ENCODE measurements around the gene OXA1L.

DNA sequence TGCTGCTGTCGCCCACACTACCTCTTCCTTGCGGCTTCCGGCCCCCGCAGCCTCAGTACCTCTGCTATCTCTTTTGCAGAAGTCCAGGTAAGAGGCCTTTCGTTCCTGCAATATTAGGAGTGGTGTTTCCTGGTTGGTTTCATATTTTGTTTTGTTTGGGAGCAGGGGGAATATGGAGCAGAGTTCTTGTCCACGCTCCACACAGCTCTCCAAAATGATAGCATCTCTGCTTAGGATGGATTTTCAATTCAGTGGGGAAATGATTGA is 768 bp downstream of the OXA1L start:
- TF ChIP-seq EZH2 (IDR thresholded peaks at IDR 0.05), result no peak
- TF ChIP-seq, protein P1, sequence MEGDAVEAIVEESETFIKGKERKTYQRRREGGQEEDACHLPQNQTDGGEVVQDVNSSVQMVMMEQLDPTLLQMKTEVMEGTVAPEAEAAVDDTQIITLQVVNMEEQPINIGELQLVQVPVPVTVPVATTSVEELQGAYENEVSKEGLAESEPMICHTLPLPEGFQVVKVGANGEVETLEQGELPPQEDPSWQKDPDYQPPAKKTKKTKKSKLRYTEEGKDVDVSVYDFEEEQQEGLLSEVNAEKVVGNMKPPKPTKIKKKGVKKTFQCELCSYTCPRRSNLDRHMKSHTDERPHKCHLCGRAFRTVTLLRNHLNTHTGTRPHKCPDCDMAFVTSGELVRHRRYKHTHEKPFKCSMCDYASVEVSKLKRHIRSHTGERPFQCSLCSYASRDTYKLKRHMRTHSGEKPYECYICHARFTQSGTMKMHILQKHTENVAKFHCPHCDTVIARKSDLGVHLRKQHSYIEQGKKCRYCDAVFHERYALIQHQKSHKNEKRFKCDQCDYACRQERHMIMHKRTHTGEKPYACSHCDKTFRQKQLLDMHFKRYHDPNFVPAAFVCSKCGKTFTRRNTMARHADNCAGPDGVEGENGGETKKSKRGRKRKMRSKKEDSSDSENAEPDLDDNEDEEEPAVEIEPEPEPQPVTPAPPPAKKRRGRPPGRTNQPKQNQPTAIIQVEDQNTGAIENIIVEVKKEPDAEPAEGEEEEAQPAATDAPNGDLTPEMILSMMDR (IDR thresholded peaks at IDR 0.05), result no peak

Measured in neural progenitor cell (in vitro differentiated cells).